H9 (cell line): Measurements from ENCODE around the gene CRHR1. TPM values are rescaled to one million over a fixed set of nuclear protein-coding genes. Genes with fewer than 3 reads are reported as not detected.

ENCODE experiments used
- DNase-seq: peaks from one replicate; pipeline ENCODE4 v3.0.0-alpha.2; 2017
- H2AFZ ChIP-seq: one replicate; pipeline ENCODE4 v1.6.1; 2013; ENCODE audit warnings: mild to moderate bottlenecking, low read length, control low read depth, moderate library complexity
- H2AK5ac ChIP-seq: 2 replicates; pipeline ENCODE4 v1.6.1; 2013; ENCODE audit warnings: low read length, control low read depth, mixed read lengths; ENCODE audit not compliant: insufficient read length
- H2BK120ac ChIP-seq: one replicate; pipeline ENCODE4 v1.6.1; 2013; ENCODE audit warnings: low read depth, mild to moderate bottlenecking, low read length, control low read depth, inconsistent platforms; ENCODE audit not compliant: poor library complexity, severe bottlenecking
- H2BK12ac ChIP-seq: 2 replicates; pipeline ENCODE4 v1.6.1; 2013; ENCODE audit warnings: low read length, control low read depth, mixed read lengths, low read depth; ENCODE audit not compliant: insufficient read length
- H2BK15ac ChIP-seq: 2 replicates; pipeline ENCODE4 v1.6.1; 2013; ENCODE audit warnings: low read depth, low read length, control low read depth
- H2BK20ac ChIP-seq: one replicate; pipeline ENCODE4 v1.6.1; 2013; ENCODE audit warnings: low read depth, mild to moderate bottlenecking, low read length, control low read depth, inconsistent platforms; ENCODE audit not compliant: poor library complexity, severe bottlenecking
- H2BK5ac ChIP-seq: 2 replicates; pipeline ENCODE4 v1.6.1; 2013; ENCODE audit warnings: low read length, control low read depth, mixed read lengths; ENCODE audit not compliant: insufficient read length
- H3K14ac ChIP-seq: 2 replicates; pipeline ENCODE4 v1.6.1; 2013; ENCODE audit warnings: low read length, control low read depth; ENCODE audit not compliant: insufficient read depth
- H3K18ac ChIP-seq: 2 replicates; pipeline ENCODE4 v1.6.1; 2013; ENCODE audit warnings: low read depth, mild to moderate bottlenecking, mixed read lengths, low read length, control low read depth; ENCODE audit not compliant: insufficient read length
- H3K23ac ChIP-seq: 2 replicates; pipeline ENCODE4 v1.6.1; 2013; ENCODE audit warnings: low read length, control low read depth, mixed read lengths, low read depth; ENCODE audit not compliant: insufficient read length
- H3K23me2 ChIP-seq: 2 replicates; pipeline ENCODE4 v1.6.1; 2013; ENCODE audit warnings: low read depth, mild to moderate bottlenecking, mixed read lengths, low read length, control low read depth; ENCODE audit not compliant: insufficient read length, poor library complexity, severe bottlenecking
- H3K27ac ChIP-seq: 2 replicates; pipeline ENCODE4 v1.5.1; 2013; ENCODE audit warnings: low read length, control low read depth, mixed read lengths, low read depth; ENCODE audit not compliant: insufficient read length
- H3K27me3 ChIP-seq: 2 replicates; pipeline ENCODE4 v1.6.1; 2013; ENCODE audit warnings: low read length, control low read depth, inconsistent platforms; ENCODE audit not compliant: insufficient read depth
- H3K4ac ChIP-seq: 2 replicates; pipeline ENCODE4 v1.6.1; 2013; ENCODE audit warnings: low read depth, mild to moderate bottlenecking, control low read depth, inconsistent platforms, low read length, moderate library complexity
- H3K4me1 ChIP-seq: 2 replicates; pipeline ENCODE4 v1.6.1; 2013; ENCODE audit warnings: low read length, control low read depth, inconsistent platforms; ENCODE audit not compliant: insufficient read depth
- H3K4me2 ChIP-seq: 2 replicates; pipeline ENCODE4 v1.6.1; 2013; ENCODE audit warnings: low read length, control low read depth, mixed read lengths; ENCODE audit not compliant: insufficient read length, insufficient read depth
- H3K56ac ChIP-seq: 2 replicates; pipeline ENCODE4 v1.6.1; 2013; ENCODE audit warnings: low read depth, mild to moderate bottlenecking, mixed read lengths, low read length, control low read depth; ENCODE audit not compliant: insufficient read length
- H3K79me1 ChIP-seq: 2 replicates; pipeline ENCODE4 v1.6.1; 2013; ENCODE audit warnings: low read depth, mild to moderate bottlenecking, moderate library complexity, low read length, control low read depth, inconsistent platforms; ENCODE audit not compliant: insufficient read depth, poor library complexity, severe bottlenecking
- H3K79me2 ChIP-seq: 2 replicates; pipeline ENCODE4 v1.6.1; 2013; ENCODE audit warnings: low read length, control low read depth, inconsistent platforms; ENCODE audit not compliant: insufficient read depth
- H3K9ac ChIP-seq: 2 replicates; pipeline ENCODE4 v1.6.1; 2013; ENCODE audit warnings: low read length, control low read depth, mixed read lengths; ENCODE audit not compliant: insufficient read length; ENCODE audit errors: extremely low read depth
- H3K9me3 ChIP-seq: one replicate; pipeline ENCODE4 v1.6.1; 2013; ENCODE audit warnings: low read depth, low read length, inconsistent platforms; ENCODE audit not compliant: control insufficient read depth
- H3T11ph ChIP-seq: one replicate; pipeline ENCODE4 v1.6.1; 2013; ENCODE audit warnings: mild to moderate bottlenecking, low read length, control low read depth, inconsistent platforms
- H4K20me1 ChIP-seq: one replicate; pipeline ENCODE4 v1.6.1; 2013; ENCODE audit not compliant: control insufficient read depth, insufficient read length, insufficient read depth
- H4K5ac ChIP-seq: 2 replicates; pipeline ENCODE4 v1.6.1; 2013; ENCODE audit warnings: low read depth, mild to moderate bottlenecking, mixed read lengths, low read length, control low read depth; ENCODE audit not compliant: insufficient read length
- H4K8ac ChIP-seq: replicated peaks from 2 replicates; pipeline ENCODE4 v1.6.1; 2013; ENCODE audit warnings: low read length, control low read depth, mixed read lengths, low read depth; ENCODE audit not compliant: insufficient read length
- H4K91ac ChIP-seq: 2 replicates; pipeline ENCODE4 v1.6.1; 2013; ENCODE audit warnings: low read depth, mild to moderate bottlenecking, moderate library complexity, mixed read lengths, low read length, control low read depth; ENCODE audit not compliant: insufficient read length
- H3K27ac Mint-ChIP-seq, 3 experiments: 2 replicates in 2 of 3; 3 replicates in 1 of 3; pipeline ENCODE4 v1.8.0; 2020 to 2021; ENCODE audit warnings: mixed read lengths in 3 of 3, mild to moderate bottlenecking in 1 of 3, moderate library complexity in 1 of 3
- H3K27me3 Mint-ChIP-seq: 2 replicates; pipeline ENCODE4 v1.8.0; 2021; ENCODE audit warnings: low read depth, mild to moderate bottlenecking, moderate library complexity, mixed read lengths
- H3K36me3 Mint-ChIP-seq, 3 experiments: 2 replicates in 2 of 3; 3 replicates in 1 of 3; pipeline ENCODE4 v1.8.0; 2020 to 2021; ENCODE audit warnings: low read depth in 3 of 3, mixed read lengths in 3 of 3; ENCODE audit not compliant: insufficient read depth in 1 of 3
- H3K4me1 Mint-ChIP-seq, 2 experiments: 2 replicates each; pipeline ENCODE4 v1.8.0; 2020; ENCODE audit warnings: mixed read lengths in 2 of 2
- H3K4me3 Mint-ChIP-seq, 2 experiments: 2 replicates in 1 of 2; 3 replicates in 1 of 2; pipeline ENCODE4 v1.8.0; 2020 to 2021; ENCODE audit warnings: mild to moderate bottlenecking in 2 of 2, mixed read lengths in 2 of 2, moderate library complexity in 1 of 2
- H3K9me3 Mint-ChIP-seq, 2 experiments: 2 replicates in 1 of 2; 3 replicates in 1 of 2; pipeline ENCODE4 v1.8.0; 2020; ENCODE audit warnings: mild to moderate bottlenecking in 2 of 2, mixed read lengths in 2 of 2, moderate library complexity in 1 of 2
- WGBS: extraction: QIAGEN DNeasy Blood & Tissue Kit; methylation state at CpG from one replicate; pipeline ENCODE4 v1.1.7; 2013; ENCODE audit warnings: missing lambda C conversion rate, low lambda C conversion rate, mixed read lengths; ENCODE audit not compliant: insufficient read length; ENCODE audit errors: extremely low coverage; 5-methylcytosine and 5-hydroxymethylcytosine counted together
- total RNA-seq: library from RNA; stranded (reverse); gene quantifications from 2 replicates; pipeline ENCODE4 v1.2.1, GENCODE V29; 2021
- TF ChIP-seq, protein P1 (sequence below): fragments of 200-600 bp; sonication (generic); conservative IDR thresholded peaks from 3 replicates; pipeline ENCODE4 v1.8.0; 2021; ENCODE audit warnings: antibody characterized with exemption, mild to moderate bottlenecking

Gene CRHR1
- total RNA-seq, 1 experiment from 2014 or later, result 0.52 TPM

GRCh38 chr17:45745601-45746494 lies 38.3 kb upstream of the CRHR1 start:
- Histone ChIP-seq H2BK20ac (no peak overlapping the region), H3K4ac (no peak overlapping the region), H3K18ac (no peak overlapping the region), H2BK15ac (no peak overlapping the region), H2BK120ac (no peak overlapping the region), H3K79me1 (no peaks in the 10 kb centered on the region), H4K91ac (no peak overlapping the region), H3K27ac (no peak overlapping the region), H2BK12ac (no peak overlapping the region), H4K8ac (no peak overlapping the region), H3K4me1 (no peaks in the 10 kb centered on the region), H3K14ac (no peak overlapping the region), H2BK5ac (no peak overlapping the region), H3K9ac (no peak overlapping the region), H2AK5ac (no peak overlapping the region), H4K20me1 (no peaks in the 10 kb centered on the region), H2AFZ (no peak overlapping the region), H3K23me2 (no peaks in the 10 kb centered on the region), H3K79me2 (no peaks in the 10 kb centered on the region), H3K4me2 (no peak overlapping the region), H3K56ac (no peak overlapping the region), H4K5ac (no peak overlapping the region), H3T11ph (no peak overlapping the region), H3K27me3 (peaks cover 52% of the 10 kb centered on the region), H3K9me3 (no peaks in the 10 kb centered on the region), H3K23ac (no peak overlapping the region)
- Mint-ChIP-seq H3K4me3 (no peak overlapping the region; a peak in 1 of 5 replicates), H3K27ac (peak overlapping the region in 1 of 3 experiments; percentile 94; a peak in 2 of 7 replicates), H3K36me3 (no peaks in the 10 kb centered on the region), H3K4me1 (peaks cover 15 to 21% of the 10 kb centered on the region in 2 experiments), H3K9me3 (no peaks in the 10 kb centered on the region), H3K27me3 (peaks cover 100% of the 10 kb centered on the region)
- DNase-seq, result peak; percentile 64
- TF ChIP-seq, protein P1, sequence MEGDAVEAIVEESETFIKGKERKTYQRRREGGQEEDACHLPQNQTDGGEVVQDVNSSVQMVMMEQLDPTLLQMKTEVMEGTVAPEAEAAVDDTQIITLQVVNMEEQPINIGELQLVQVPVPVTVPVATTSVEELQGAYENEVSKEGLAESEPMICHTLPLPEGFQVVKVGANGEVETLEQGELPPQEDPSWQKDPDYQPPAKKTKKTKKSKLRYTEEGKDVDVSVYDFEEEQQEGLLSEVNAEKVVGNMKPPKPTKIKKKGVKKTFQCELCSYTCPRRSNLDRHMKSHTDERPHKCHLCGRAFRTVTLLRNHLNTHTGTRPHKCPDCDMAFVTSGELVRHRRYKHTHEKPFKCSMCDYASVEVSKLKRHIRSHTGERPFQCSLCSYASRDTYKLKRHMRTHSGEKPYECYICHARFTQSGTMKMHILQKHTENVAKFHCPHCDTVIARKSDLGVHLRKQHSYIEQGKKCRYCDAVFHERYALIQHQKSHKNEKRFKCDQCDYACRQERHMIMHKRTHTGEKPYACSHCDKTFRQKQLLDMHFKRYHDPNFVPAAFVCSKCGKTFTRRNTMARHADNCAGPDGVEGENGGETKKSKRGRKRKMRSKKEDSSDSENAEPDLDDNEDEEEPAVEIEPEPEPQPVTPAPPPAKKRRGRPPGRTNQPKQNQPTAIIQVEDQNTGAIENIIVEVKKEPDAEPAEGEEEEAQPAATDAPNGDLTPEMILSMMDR, result no peak
- WGBS, result no CpG with 5 or more reads among the region's 11 CpGs
